Cardiac fibroblast (primary cell): Measurements from ENCODE around the gene TOMM5.

ENCODE experiments used
- DNase-seq, 2 donors: peaks; one replicate each; pipeline versions ENCODE4 v3.0.0 to v3.0.0-alpha.2; 2010; ENCODE audit warnings: low read depth in 2 of 2
- H3K4me3 ChIP-seq, 2 donors: replicated peaks in 1 of 2; 1 replicate in 1 of 2; 2 replicates in 1 of 2; pipeline ENCODE4 v1.5.1; 2011; ENCODE audit warnings: low read depth in 2 of 2, low read length in 2 of 2, mild to moderate bottlenecking in 2 of 2, moderate library complexity in 1 of 2
- TF ChIP-seq, protein P1 (sequence below): IDR thresholded peaks from one replicate; pipeline ENCODE4 v1.5.1; 2011; ENCODE audit warnings: low read depth, mild to moderate bottlenecking, low read length, inconsistent platforms

TOMM5 gene

DNA sequence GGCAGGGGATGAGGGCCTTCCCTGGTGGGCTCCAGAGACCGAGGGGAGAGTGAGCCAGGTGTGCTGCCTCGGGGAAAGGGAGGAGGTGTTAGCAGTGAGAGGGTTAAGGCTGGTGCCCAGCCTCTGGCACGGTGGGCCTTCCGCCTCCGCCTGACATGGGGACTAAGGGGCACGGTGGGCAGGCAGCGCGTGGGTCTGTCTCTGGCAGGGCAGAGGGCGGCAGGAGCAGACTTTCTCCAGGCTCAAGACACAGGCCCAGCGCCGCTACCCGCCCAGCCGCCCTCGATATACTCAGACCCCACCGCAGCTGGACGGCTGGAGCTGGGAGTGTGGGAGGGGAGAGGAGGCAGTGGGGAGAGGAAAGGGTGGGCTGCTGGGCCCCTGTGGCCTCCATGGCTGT is 43.4 kb upstream of the TOMM5 start:
- DNase-seq = no peak
- H3K4me3 ChIP-seq = no peak overlapping the region
- TF ChIP-seq, protein P1, sequence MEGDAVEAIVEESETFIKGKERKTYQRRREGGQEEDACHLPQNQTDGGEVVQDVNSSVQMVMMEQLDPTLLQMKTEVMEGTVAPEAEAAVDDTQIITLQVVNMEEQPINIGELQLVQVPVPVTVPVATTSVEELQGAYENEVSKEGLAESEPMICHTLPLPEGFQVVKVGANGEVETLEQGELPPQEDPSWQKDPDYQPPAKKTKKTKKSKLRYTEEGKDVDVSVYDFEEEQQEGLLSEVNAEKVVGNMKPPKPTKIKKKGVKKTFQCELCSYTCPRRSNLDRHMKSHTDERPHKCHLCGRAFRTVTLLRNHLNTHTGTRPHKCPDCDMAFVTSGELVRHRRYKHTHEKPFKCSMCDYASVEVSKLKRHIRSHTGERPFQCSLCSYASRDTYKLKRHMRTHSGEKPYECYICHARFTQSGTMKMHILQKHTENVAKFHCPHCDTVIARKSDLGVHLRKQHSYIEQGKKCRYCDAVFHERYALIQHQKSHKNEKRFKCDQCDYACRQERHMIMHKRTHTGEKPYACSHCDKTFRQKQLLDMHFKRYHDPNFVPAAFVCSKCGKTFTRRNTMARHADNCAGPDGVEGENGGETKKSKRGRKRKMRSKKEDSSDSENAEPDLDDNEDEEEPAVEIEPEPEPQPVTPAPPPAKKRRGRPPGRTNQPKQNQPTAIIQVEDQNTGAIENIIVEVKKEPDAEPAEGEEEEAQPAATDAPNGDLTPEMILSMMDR = no peak

DNA sequence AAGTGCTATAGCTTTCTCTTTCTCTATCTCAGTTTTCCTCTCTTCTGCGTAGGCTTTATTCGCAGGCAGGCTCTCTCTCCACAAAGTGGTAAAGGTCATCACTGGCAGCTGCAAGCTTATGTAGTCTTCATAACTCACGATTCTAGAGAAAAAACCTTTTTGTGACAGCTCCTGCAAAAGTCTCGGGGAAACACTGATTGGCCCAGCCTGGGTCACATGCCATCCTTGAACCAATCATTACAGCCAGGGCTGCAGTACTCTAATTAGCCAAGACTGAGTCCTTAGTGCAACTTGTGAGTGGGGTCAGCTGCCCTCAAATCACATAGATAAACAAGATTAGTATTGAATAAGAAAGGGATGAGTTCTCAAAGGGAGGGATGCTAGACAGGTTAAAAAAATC is 40.1 kb upstream of the TOMM5 start:
- TF ChIP-seq, protein P1 = no peak
- no peak for DNase-seq
- no peak overlapping the region for H3K4me3 ChIP-seq

DNA sequence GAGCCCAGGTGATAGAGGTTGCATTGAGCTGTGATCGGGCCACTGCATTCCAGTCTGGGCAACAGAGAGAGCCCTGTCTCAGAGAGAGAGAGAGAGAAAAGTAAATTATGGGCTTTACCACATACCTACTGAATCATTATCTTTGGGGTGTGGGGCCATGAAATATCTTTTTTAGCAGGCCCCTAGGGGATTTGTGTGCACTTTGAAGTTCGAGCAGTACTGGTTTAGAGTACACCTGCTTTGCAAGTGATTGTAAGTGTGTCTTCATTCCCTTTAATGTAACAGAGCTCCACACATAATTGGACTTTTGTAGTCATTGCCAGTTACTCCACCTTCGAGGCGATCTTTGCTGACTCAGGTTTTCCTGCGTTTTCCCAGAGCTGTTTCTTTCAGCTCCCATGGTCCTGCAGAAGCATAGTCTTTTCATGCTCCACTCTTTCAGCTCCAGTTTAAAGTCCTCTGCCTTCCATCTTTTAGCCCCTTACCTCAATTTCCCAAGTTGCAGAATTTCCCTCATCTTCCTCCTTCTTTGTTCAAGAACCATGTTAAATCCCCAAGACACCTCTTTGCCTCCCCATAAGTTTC is 34.4 kb upstream of the TOMM5 start:
- no peak for DNase-seq
- H3K4me3 ChIP-seq = no peak overlapping the region
- TF ChIP-seq, protein P1 = no peak

DNA sequence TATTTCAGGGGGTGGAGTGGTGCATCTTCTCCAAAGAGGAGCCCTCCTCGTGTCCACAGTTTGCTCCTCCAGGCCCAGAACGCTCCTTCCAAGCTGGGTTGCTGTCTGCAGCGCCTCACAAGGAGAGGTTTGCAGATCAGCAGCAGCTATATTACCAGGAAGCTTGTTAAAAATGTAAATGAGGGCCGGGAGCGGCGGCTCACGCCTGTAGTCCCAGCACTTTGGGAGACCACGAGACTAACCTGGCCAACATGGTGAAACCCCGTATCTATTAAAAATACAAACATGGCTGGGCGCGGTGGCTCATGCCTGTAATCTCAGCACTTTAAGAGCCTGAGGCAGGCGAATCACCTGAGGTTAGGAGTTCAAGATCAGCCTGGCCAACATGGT is 33.4 kb upstream of the TOMM5 start:
- H3K4me3 ChIP-seq = no peak overlapping the region
- DNase-seq = no peak
- TF ChIP-seq, protein P1 = no peak

DNA sequence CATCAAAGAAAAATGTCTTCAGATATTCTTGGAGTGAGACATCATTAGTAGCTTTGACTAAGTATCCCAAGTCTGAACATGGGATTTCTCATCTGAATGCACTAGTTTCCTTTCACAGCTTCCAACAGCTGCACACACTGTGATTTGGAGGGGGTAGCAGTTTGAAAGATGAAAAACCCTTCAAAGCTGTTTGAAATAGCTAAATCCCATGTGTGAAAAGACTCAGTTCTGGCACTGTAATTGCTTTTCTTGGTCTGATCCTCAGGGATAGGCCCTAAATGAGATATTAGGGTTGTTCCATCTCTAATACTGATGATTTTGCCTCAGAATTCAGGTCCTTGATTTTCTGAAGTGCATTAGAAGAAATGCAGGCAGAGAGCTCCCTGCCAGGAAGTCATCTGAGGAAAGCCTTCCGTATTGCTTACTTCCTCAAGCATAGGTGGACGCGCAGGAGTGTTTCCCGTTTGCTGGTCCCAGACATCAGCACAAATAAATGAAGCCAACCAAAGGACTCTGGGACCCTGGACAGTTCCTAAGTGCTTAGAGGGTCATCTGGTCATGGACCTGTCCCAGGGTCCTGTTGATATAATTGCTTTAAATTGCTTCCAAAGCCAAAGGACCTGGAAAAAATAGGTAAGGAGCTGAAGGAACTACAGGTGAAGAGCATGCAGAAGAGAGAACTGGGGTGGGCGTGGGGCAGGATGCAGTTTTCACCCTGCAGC is 32.8 kb upstream of the TOMM5 start:
- no peak for DNase-seq
- no peak overlapping the region for H3K4me3 ChIP-seq
- TF ChIP-seq, protein P1 = no peak

DNA sequence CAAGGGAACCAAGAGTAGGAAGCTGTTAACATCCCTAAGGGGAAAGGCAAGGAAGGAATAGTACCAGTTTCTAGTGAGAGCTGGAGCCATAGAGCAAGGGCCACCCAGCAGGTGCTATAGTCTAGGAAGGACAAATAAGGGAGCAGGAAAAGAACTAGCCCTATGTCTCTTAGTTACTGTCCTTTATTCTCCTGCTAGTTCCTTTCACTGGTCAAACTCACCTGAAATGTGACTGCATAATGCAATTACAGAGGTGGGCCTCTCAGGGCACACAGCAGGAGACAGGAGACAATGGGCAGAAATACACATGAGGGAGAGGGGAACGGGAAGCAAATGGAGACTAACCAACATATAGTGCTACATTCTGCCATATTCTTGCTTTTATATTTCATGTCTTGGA is 31.7 kb upstream of the TOMM5 start:
- H3K4me3 ChIP-seq = no peak overlapping the region
- DNase-seq = no peak
- TF ChIP-seq, protein P1 = no peak
